ENCODE measurements around the gene DHRS13. TPM values are rescaled to one million over a fixed set of nuclear protein-coding genes. Genes with fewer than 3 reads are reported as not detected.

The DHRS13 gene
- total and polyA plus RNA-seq, 10 of the 15 experiments (the other 5 are each of a cell fraction or from before 2014, with no cell fraction given) = 0.18 to 55.2 (median 31.3) TPM; not detected in 1

GRCh38 chr17:28902819-28903545, at the start of gene DHRS13 (continued):
- TF ChIP-seq CREB1 (IDR thresholded peaks at IDR 0.05; ENCODE audit: low read depth) (peak; percentile 81; the same call in 1 of the 2 replicates), MEF2A (IDR thresholded peaks at IDR 0.05; ENCODE audit: insufficient read depth, low read depth, low read length) (peak; percentile 68; the same call in 1 of the 2 replicates), RUNX3 (IDR thresholded peaks at IDR 0.05; ENCODE audit: low read length) (no peak), KLF5 (IDR thresholded peaks at IDR 0.05; ENCODE audit: partially characterized antibody) (peak; percentile 80), NFIC (IDR thresholded peaks at IDR 0.05; ENCODE audit: low read depth, low read length) (no peak), PAX8 (IDR thresholded peaks at IDR 0.05) (peak; percentile 96), NR2C2 (IDR thresholded peaks at IDR 0.05; ENCODE audit: borderline replicate concordance, control insufficient read depth, insufficient read length, low read depth) (no peak), E2F8 (IDR thresholded peaks at IDR 0.05; ENCODE audit: low read depth, partially characterized antibody) (no peak), STAT1 (conservative IDR thresholded peaks at IDR 0.05) (0 out of 2 replicates have a peak, but pooled peaks have one; percentile 78), POLR2A (IDR thresholded peaks at IDR 0.05; ENCODE audit: low read depth, low read length) (peak; percentile 70), TARDBP (IDR thresholded peaks at IDR 0.05; ENCODE audit: borderline replicate concordance) (no peak; the same call in 1 of the 2 replicates), BACH1 (IDR thresholded peaks at IDR 0.05; ENCODE audit: borderline replicate concordance) (peak; percentile 85), CHD4 (IDR thresholded peaks at IDR 0.05) (no peak), RFX5 (IDR thresholded peaks at IDR 0.05; ENCODE audit: low read depth, low read length) (peak; percentile 51; the same call in 1 of the 2 replicates), FOXK2 (IDR thresholded peaks at IDR 0.05) (no peak), ZBED1 (IDR thresholded peaks at IDR 0.05; ENCODE audit: borderline replicate concordance) (no peak; the same call in 1 of the 2 replicates), YY1 (IDR thresholded peaks at IDR 0.05; ENCODE audit: low read depth, low read length) (peak; percentile 82), RBBP5 (conservative IDR thresholded peaks at IDR 0.05) (no peak), FOXM1 (IDR thresholded peaks at IDR 0.05; ENCODE audit: low read depth, low read length) (no peak), STAT3 (IDR thresholded peaks at IDR 0.05; ENCODE audit: low read depth, low read length) (no peak), SPI1 (IDR thresholded peaks at IDR 0.05; ENCODE audit: borderline replicate concordance, insufficient read depth, low read depth, low read length) (no peak), ATF7 (IDR thresholded peaks at IDR 0.05; ENCODE audit: low read depth) (peak; percentile 46), CHD1 (IDR thresholded peaks at IDR 0.05; ENCODE audit: low read depth, low read length) (no peak), SP1 (IDR thresholded peaks at IDR 0.05; ENCODE audit: low read depth, low read length) (peak; percentile 69)
- TF ChIP-seq, protein P1, sequence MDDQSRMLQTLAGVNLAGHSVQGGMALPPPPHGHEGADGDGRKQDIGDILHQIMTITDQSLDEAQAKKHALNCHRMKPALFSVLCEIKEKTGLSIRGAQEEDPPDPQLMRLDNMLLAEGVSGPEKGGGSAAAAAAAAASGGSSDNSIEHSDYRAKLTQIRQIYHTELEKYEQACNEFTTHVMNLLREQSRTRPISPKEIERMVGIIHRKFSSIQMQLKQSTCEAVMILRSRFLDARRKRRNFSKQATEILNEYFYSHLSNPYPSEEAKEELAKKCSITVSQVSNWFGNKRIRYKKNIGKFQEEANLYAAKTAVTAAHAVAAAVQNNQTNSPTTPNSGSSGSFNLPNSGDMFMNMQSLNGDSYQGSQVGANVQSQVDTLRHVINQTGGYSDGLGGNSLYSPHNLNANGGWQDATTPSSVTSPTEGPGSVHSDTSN (IDR thresholded peaks at IDR 0.05; ENCODE audit: insufficient replicate concordance, low read depth, low read length) = no peak
- TF ChIP-seq, protein P2, sequence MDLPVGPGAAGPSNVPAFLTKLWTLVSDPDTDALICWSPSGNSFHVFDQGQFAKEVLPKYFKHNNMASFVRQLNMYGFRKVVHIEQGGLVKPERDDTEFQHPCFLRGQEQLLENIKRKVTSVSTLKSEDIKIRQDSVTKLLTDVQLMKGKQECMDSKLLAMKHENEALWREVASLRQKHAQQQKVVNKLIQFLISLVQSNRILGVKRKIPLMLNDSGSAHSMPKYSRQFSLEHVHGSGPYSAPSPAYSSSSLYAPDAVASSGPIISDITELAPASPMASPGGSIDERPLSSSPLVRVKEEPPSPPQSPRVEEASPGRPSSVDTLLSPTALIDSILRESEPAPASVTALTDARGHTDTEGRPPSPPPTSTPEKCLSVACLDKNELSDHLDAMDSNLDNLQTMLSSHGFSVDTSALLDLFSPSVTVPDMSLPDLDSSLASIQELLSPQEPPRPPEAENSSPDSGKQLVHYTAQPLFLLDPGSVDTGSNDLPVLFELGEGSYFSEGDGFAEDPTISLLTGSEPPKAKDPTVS (IDR thresholded peaks at IDR 0.05; ENCODE audit: low read depth, low read length) = no peak
- TF ChIP-seq, protein P3, sequence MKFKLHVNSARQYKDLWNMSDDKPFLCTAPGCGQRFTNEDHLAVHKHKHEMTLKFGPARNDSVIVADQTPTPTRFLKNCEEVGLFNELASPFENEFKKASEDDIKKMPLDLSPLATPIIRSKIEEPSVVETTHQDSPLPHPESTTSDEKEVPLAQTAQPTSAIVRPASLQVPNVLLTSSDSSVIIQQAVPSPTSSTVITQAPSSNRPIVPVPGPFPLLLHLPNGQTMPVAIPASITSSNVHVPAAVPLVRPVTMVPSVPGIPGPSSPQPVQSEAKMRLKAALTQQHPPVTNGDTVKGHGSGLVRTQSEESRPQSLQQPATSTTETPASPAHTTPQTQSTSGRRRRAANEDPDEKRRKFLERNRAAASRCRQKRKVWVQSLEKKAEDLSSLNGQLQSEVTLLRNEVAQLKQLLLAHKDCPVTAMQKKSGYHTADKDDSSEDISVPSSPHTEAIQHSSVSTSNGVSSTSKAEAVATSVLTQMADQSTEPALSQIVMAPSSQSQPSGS (IDR thresholded peaks at IDR 0.05; ENCODE audit: low read length) = no peak

Data from GM12878 (cell line).